GM12878 (cell line): ENCODE results near the gene PLPPR1. TPM values are rescaled to one million over a fixed set of nuclear protein-coding genes. Genes with fewer than 3 reads are reported as not detected.

ENCODE experiments used
- ATAC-seq: fragments of 200-7000 bp; cut with Tn5 transposase; 3 replicates; pipeline ENCODE4 v1.9.1; 2020; ENCODE audit warnings: mild to moderate bottlenecking, moderate library complexity
- BruUV-seq: library from RNA; stranded (reverse); fragments of 400-500 nt; replicated peaks from 2 replicates; lab custom pipeline; 2021; lab: Mats Ljungman, UMichigan
- CTCF ChIA-PET: fragments of 300-600 bp; sonication (Branson Sonifier 250); formaldehyde crosslinking; extraction: SDS; loops from one replicate; lab custom pipeline; 2021; ENCODE audit warnings: inconsistent platforms; lab: Yijun Ruan, JAX
- POLR2A ChIA-PET: fragments of 350-600 bp; formaldehyde crosslinking; extraction: SDS; loops from one replicate; lab custom pipeline; 2021; ENCODE audit warnings: inconsistent platforms; lab: Charles Lee
- RAD21 ChIA-PET: fragments of 300-600 bp; sonication (Branson Sonifier 250); formaldehyde crosslinking; loops from one replicate; lab custom pipeline; 2023; ENCODE audit warnings: antibody characterized with exemption; ENCODE audit not compliant: unreplicated experiment; lab: Charles Lee
- SMC1A ChIA-PET: fragments of 300-600 bp; sonication (Branson Sonifier 250); formaldehyde crosslinking; loops from one replicate; lab custom pipeline; 2023; ENCODE audit not compliant: unreplicated experiment, uncharacterized antibody; lab: Charles Lee
- DNase-seq: peaks from one replicate; pipeline ENCODE4 v3.0.0-alpha.2; 2011; ENCODE audit warnings: low read depth, low spot score
- FAIRE-seq: peaks from 3 replicates; lab custom pipeline; 2011; peaks lifted over from hg19 to GRCh38; lab: Jason Lieb, UNC
- H2AFZ ChIP-seq: 2 replicates; pipeline ENCODE4 v1.6.0; 2011; ENCODE audit warnings: low read depth, low read length, control low read depth; ENCODE audit not compliant: control insufficient read depth
- H3K27ac ChIP-seq: 2 replicates; pipeline ENCODE4 v1.5.1; 2011; ENCODE audit warnings: control low read depth; ENCODE audit not compliant: control insufficient read depth, insufficient read depth
- H3K27me3 ChIP-seq, 2 experiments: replicated peaks in 1 of 2; 2 replicates each; pipeline versions ENCODE4 v1.6.0 to v1.6.1; 2011; ENCODE audit warnings: low read length in 1 of 2; ENCODE audit not compliant: control insufficient read depth in 2 of 2, insufficient read depth in 2 of 2
- H3K36me3 ChIP-seq, 2 experiments: 2 replicates each; pipeline ENCODE4 v1.5.1; 2011; ENCODE audit warnings: low read length in 1 of 2; ENCODE audit not compliant: control insufficient read depth in 2 of 2, insufficient read depth in 2 of 2
- H3K4me1 ChIP-seq: 2 replicates; pipeline ENCODE4 v1.6.1; 2011; ENCODE audit warnings: mild to moderate bottlenecking, low read length, moderate library complexity, mixed read lengths; ENCODE audit not compliant: control insufficient read depth, insufficient read depth
- H3K4me2 ChIP-seq: 2 replicates; pipeline ENCODE4 v1.6.0; 2011; ENCODE audit warnings: control low read depth; ENCODE audit not compliant: control insufficient read depth, insufficient read depth
- H3K4me3 ChIP-seq: fragments of 200-600 bp; sonication (generic); 2 replicates; pipeline ENCODE4 v1.5.1; 2016
- H3K79me2 ChIP-seq: 2 replicates; pipeline ENCODE4 v1.6.0; 2011; ENCODE audit warnings: low read length; ENCODE audit not compliant: control insufficient read depth, insufficient read depth
- H3K9ac ChIP-seq: 2 replicates; pipeline ENCODE4 v1.8.0; 2011; ENCODE audit warnings: low read length, control low read depth, mixed read lengths; ENCODE audit not compliant: control insufficient read depth, insufficient read depth
- H3K9me3 ChIP-seq: replicated peaks from 3 replicates; pipeline ENCODE4 v1.5.1; 2011; ENCODE audit warnings: mild to moderate bottlenecking, low read length; ENCODE audit not compliant: control insufficient read depth, insufficient read depth
- H4K20me1 ChIP-seq: 2 replicates; pipeline ENCODE4 v1.6.0; 2011; ENCODE audit not compliant: control insufficient read depth, insufficient read depth
- ATF3 ChIP-seq: IDR thresholded peaks from 2 replicates; pipeline ENCODE4 v1.6.1; 2011; ENCODE audit warnings: low read depth, mild to moderate bottlenecking, low read length, moderate library complexity, borderline replicate concordance; ENCODE audit errors: extremely low read depth
- BMI1 ChIP-seq: fragments of 450-650 bp; IDR thresholded peaks from 2 replicates; pipeline ENCODE4 v1.6.1; 2016; ENCODE audit warnings: mild to moderate bottlenecking, moderate library complexity, borderline replicate concordance
- CBX5 ChIP-seq: sonication (generic); IDR thresholded peaks from 2 replicates; pipeline ENCODE4 v1.6.1; 2016; ENCODE audit warnings: low read depth, moderate library complexity, mild to moderate bottlenecking, inconsistent platforms
- CHD1 ChIP-seq: IDR thresholded peaks from 2 replicates; pipeline ENCODE4 v1.6.1; 2012; ENCODE audit warnings: low read depth, low read length, improper control_type of control experiment
- CHD4 ChIP-seq: fragments of 200-600 bp; sonication (generic); IDR thresholded peaks from 2 replicates; pipeline ENCODE4 v1.6.1; 2016; ENCODE audit warnings: mild to moderate bottlenecking
- EED ChIP-seq: sonication (generic); IDR thresholded peaks from 2 replicates; pipeline ENCODE4 v1.6.1; 2016; ENCODE audit warnings: antibody characterized with exemption, low read depth
- FOXK2 ChIP-seq: fragments of 450-650 bp; IDR thresholded peaks from 2 replicates; pipeline ENCODE4 v1.6.1; 2017; ENCODE audit warnings: mild to moderate bottlenecking, moderate library complexity
- MEF2A ChIP-seq: IDR thresholded peaks from 2 replicates; pipeline ENCODE4 v1.6.1; 2011; ENCODE audit warnings: low read depth, mild to moderate bottlenecking, low read length, moderate library complexity; ENCODE audit not compliant: insufficient read depth
- NFXL1 ChIP-seq: fragments of 450-650 bp; IDR thresholded peaks from 2 replicates; pipeline ENCODE4 v1.6.1; 2017; ENCODE audit warnings: antibody characterized with exemption, mild to moderate bottlenecking, borderline replicate concordance
- NR2C1 ChIP-seq: fragments of 450-650 bp; IDR thresholded peaks from 2 replicates; pipeline ENCODE4 v1.6.1; 2017; ENCODE audit warnings: antibody characterized with exemption, mild to moderate bottlenecking, moderate library complexity
- RUNX3 ChIP-seq: IDR thresholded peaks from 2 replicates; pipeline ENCODE4 v1.6.1; 2012; ENCODE audit warnings: low read length, inconsistent platforms
- SMAD5 ChIP-seq: IDR thresholded peaks from 2 replicates; pipeline ENCODE4 v1.6.1; 2016; ENCODE audit warnings: antibody characterized with exemption, low read depth
- TCF7 ChIP-seq: IDR thresholded peaks from 2 replicates; pipeline ENCODE4 v1.6.1; 2014; ENCODE audit warnings: antibody characterized with exemption, borderline replicate concordance
- USF1 ChIP-seq: IDR thresholded peaks from 2 replicates; pipeline ENCODE4 v1.6.1; 2011; ENCODE audit warnings: borderline replicate concordance, low read depth, mild to moderate bottlenecking, moderate library complexity, mixed read lengths, low read length; ENCODE audit not compliant: insufficient read depth; ENCODE audit errors: extremely low read length
- YY1 ChIP-seq: IDR thresholded peaks from 2 replicates; pipeline ENCODE4 v1.6.1; 2011; ENCODE audit warnings: low read depth, mild to moderate bottlenecking, low read length
- in situ Hi-C: fragments of 300-500 bp; cut with MboI; formaldehyde crosslinking; loops from 9 replicates; pipeline ENCODE4 v1.14.3; 2018; ENCODE audit warnings: mixed read lengths
- intact Hi-C: fragments of 100-400 bp; cut with micrococcal nuclease; formaldehyde crosslinking; loops from one replicate; pipeline ENCODE4 v1.14.2; 2022; ENCODE audit not compliant: unreplicated experiment
- polyA plus RNA-seq, 11 experiments: library from polyadenylated mRNA; depleted of rRNA in 4 of 11; unstranded in 6 of 11; stranded (reverse) in 5 of 11; fragments of >200 nt; fragmentation: Nextera tagmentation in 4 of 11; fragmentation: Illumina TruSeq in 1 of 11; extraction: Ambion mirVana in 4 of 11; extraction: Trizol in 1 of 11; gene quantifications; 1 replicate in 1 of 11; 2 replicates in 10 of 11; pipeline versions ENCODE4 v1.2.1 to v1.2.3, GENCODE V29; 2011 to 2016; ENCODE audit warnings: inconsistent platforms in 2 of 11, missing spikeins in 2 of 11, low read depth in 1 of 11
- total RNA-seq, 4 experiments: library from RNA; depleted of rRNA in 3 of 4; stranded (reverse); fragments of >200 nt in 3 of 4; fragmentation: Illumina TruSeq in 1 of 4; extraction: Trizol in 1 of 4; gene quantifications; 2 replicates each; pipeline versions ENCODE4 v1.2.1 to v1.2.3, GENCODE V29; 2013 to 2021

The PLPPR1 gene
- total and polyA plus RNA-seq, 10 of the 15 experiments (the other 5 are each of a cell fraction or from before 2014, with no cell fraction given), result 0.69 TPM; not detected in 9

GRCh38 chr9:101265261-101265660 lies 236.7 kb downstream of the PLPPR1 start:
- H3K36me3 ChIP-seq, result no peaks in the 10 kb centered on the region
- DNase-seq (no peak), FAIRE-seq (no peak), ATAC-seq (no peak)
- H3K4me1 ChIP-seq, result no peaks in the 10 kb centered on the region
- no peak overlapping the region for H3K4me3 ChIP-seq
- BruUV-seq, result no TSS peak
- RAD21 ChIA-PET, result no interaction called here
- H3K4me2 ChIP-seq, result no peak overlapping the region
- H2AFZ ChIP-seq, result no peak overlapping the region
- POLR2A ChIA-PET, result no interaction called here
- intact Hi-C loops, result no loop called here
- no peak overlapping the region for H3K27ac ChIP-seq
- no peaks in the 10 kb centered on the region for H3K79me2 ChIP-seq
- no peaks in the 10 kb centered on the region for H3K9me3 ChIP-seq
- H3K27me3 ChIP-seq, result no peaks in the 10 kb centered on the region
- no peaks in the 10 kb centered on the region for H4K20me1 ChIP-seq
- SMC1A ChIA-PET, result interaction anchor here (0.7 kb wide), 1 partner anchor 9 kb away, joined by 4 read pairs; no protein-coding TSS in a partner anchor
- TF ChIP-seq BMI1 (no peak), TCF7 (no peak), CHD1 (no peak), SMAD5 (no peak), NFXL1 (no peak), CBX5 (no peak), EED (no peak), RUNX3 (no peak), NR2C1 (no peak), CHD4 (no peak), FOXK2 (no peak), ATF3 (no peak), YY1 (no peak), MEF2A (no peak), USF1 (no peak)
- H3K9ac ChIP-seq, result no peak overlapping the region
- in situ Hi-C loops, result no loop called here
- CTCF ChIA-PET, result no interaction called here
